ENCODE results near the gene KMT2E.

- TF ChIP-seq CTCF (tag by site-specific recombination; IDR thresholded peaks at IDR 0.05) (no peak), ZNF501 (tag by site-specific recombination; IDR thresholded peaks at IDR 0.05) (no peak), KLF1 (tag by site-specific recombination; IDR thresholded peaks at IDR 0.05) (no peak), SETDB1 (IDR thresholded peaks at IDR 0.05; ENCODE audit: insufficient read length, low read length) (no peak), ZNF530 (tag by site-specific recombination; IDR thresholded peaks at IDR 0.05; ENCODE audit: low read depth) (no peak), HOXC10 (CRISPR knock-in tag; IDR thresholded peaks at IDR 0.05) (no peak), ZNF398 (tag by site-specific recombination; IDR thresholded peaks at IDR 0.05) (no peak), ZNF707 (tag by site-specific recombination; IDR thresholded peaks at IDR 0.05) (no peak), ZNF704 (tag by site-specific recombination; IDR thresholded peaks at IDR 0.05) (no peak), ZNF561 (tag by site-specific recombination; IDR thresholded peaks at IDR 0.05; ENCODE audit: borderline replicate concordance) (no peak), KLF9 (tag by site-specific recombination; IDR thresholded peaks at IDR 0.05; ENCODE audit: low read depth) (no peak), ZNF274 (IDR thresholded peaks at IDR 0.05; ENCODE audit: low read length) (no peak), ZNF274 (tag by site-specific recombination; IDR thresholded peaks at IDR 0.05; ENCODE audit: borderline replicate concordance) (no peak), ZNF341 (tag by site-specific recombination; IDR thresholded peaks at IDR 0.05; ENCODE audit: low read depth) (no peak), ZSCAN18 (tag by site-specific recombination; IDR thresholded peaks at IDR 0.05) (no peak)
These were observed 53.7 kb downstream of the KMT2E start for GRCh38 chr7:105067691-105068090.

Measured in HEK293 (cell line).